Measurements from ENCODE around the gene NAXE.
"Not testable (repeated sequence)": the region's sequence is repeated elsewhere in the genome, so short reads cannot be mapped to it uniquely, and the experiment has no call there.

The NAXE gene

GRCh38 chr1:156602557-156602993, 11.0 kb downstream of the NAXE start:
- Histone ChIP-seq H3K27ac (replicated peaks; ENCODE audit: low read length) (no peak overlapping the region), H2BK12ac (ENCODE audit: low read length) (no peak overlapping the region), H3K18ac (ENCODE audit: low read length) (peak overlapping the region; percentile 79), H3K36me3 (replicated peaks in 1 of 2; ENCODE audit: control insufficient read depth in 2 of 2, insufficient read depth in 2 of 2, low read length in 2 of 2) (peaks cover 11 to 22% of the 10 kb centered on the region in 2 donors), H3K4ac (ENCODE audit: low read length) (no peak overlapping the region), H4K91ac (ENCODE audit: low read depth, low read length, poor library complexity) (no peak overlapping the region), H2BK120ac (ENCODE audit: low read depth, low read length) (no peak overlapping the region), H2AFZ (ENCODE audit: low read length) (peak overlapping the region; percentile 36), H3K4me2 (ENCODE audit: insufficient read depth, low read length, poor library complexity, severe bottlenecking) (no peak overlapping the region), H3K27me3 (ENCODE audit: control insufficient read depth in 3 of 3, insufficient read depth in 3 of 3, low read depth in 1 of 3, low read length in 3 of 3) (no peaks in the 10 kb centered on the region), H3K23ac (ENCODE audit: low read depth, low read length, poor library complexity) (no peak overlapping the region), H2AK5ac (ENCODE audit: low read depth, low read length) (no peak overlapping the region), H2BK15ac (ENCODE audit: low read length) (no peak overlapping the region), H3K9me3 (replicated peaks in 1 of 2; ENCODE audit: control insufficient read depth in 2 of 2, insufficient read depth in 1 of 2, low read depth in 1 of 2, low read length in 2 of 2) (no peaks in the 10 kb centered on the region), H3K4me1 (ENCODE audit: control insufficient read depth in 2 of 2, insufficient read depth in 1 of 2, low read depth in 1 of 2, low read length in 2 of 2) (peaks cover 2 to 5% of the 10 kb centered on the region in 2 donors), H3K9ac (ENCODE audit: low read depth, low read length, poor library complexity) (no peak overlapping the region), H4K8ac (ENCODE audit: low read depth, low read length) (no peak overlapping the region), H3K14ac (ENCODE audit: low read length) (no peak overlapping the region), H3K4me3 (ENCODE audit: low read length in 2 of 2) (no peak overlapping the region), H2BK5ac (ENCODE audit: low read length) (no peak overlapping the region), H3K79me1 (ENCODE audit: low read depth, low read length) (peaks cover 4% of the 10 kb centered on the region)
- no peak for DNase-seq (ENCODE audit: low spot score)
- WGBS, 2 donors (ENCODE audit: extremely low coverage in 2 of 2, insufficient read length in 2 of 2, insufficient replicate concordance in 1 of 2), result no CpG with 5 or more reads among the region's 10 CpGs

GRCh38 chr1:156607344-156607743, 15.8 kb downstream of the NAXE start:
- H2AFZ ChIP-seq (ENCODE audit: low read length); H3K27ac ChIP-seq (replicated peaks; ENCODE audit: low read length); H3K4me2 ChIP-seq (ENCODE audit: insufficient read depth, low read length, poor library complexity, severe bottlenecking); H3K9ac ChIP-seq (ENCODE audit: low read depth, low read length, poor library complexity); H3K4me1 ChIP-seq (ENCODE audit: control insufficient read depth in 2 of 2, insufficient read depth in 1 of 2, low read depth in 1 of 2, low read length in 2 of 2); H3K4me3 ChIP-seq (ENCODE audit: low read length in 2 of 2); H2BK15ac ChIP-seq (ENCODE audit: low read length); H3K18ac ChIP-seq (ENCODE audit: low read length); H2BK5ac ChIP-seq (ENCODE audit: low read length); H4K91ac ChIP-seq (ENCODE audit: low read depth, low read length, poor library complexity); H2BK120ac ChIP-seq (ENCODE audit: low read depth, low read length); H3K14ac ChIP-seq (ENCODE audit: low read length); H2BK12ac ChIP-seq (ENCODE audit: low read length); H3K4ac ChIP-seq (ENCODE audit: low read length); H4K8ac ChIP-seq (ENCODE audit: low read depth, low read length); H3K9me3 ChIP-seq (replicated peaks in 1 of 2; ENCODE audit: control insufficient read depth in 2 of 2, insufficient read depth in 1 of 2, low read depth in 1 of 2, low read length in 2 of 2); H2AK5ac ChIP-seq (ENCODE audit: low read depth, low read length); H3K36me3 ChIP-seq (replicated peaks in 1 of 2; ENCODE audit: control insufficient read depth in 2 of 2, insufficient read depth in 2 of 2, low read length in 2 of 2); H3K27me3 ChIP-seq (ENCODE audit: control insufficient read depth in 3 of 3, insufficient read depth in 3 of 3, low read depth in 1 of 3, low read length in 3 of 3); H3K23ac ChIP-seq (ENCODE audit: low read depth, low read length, poor library complexity); DNase-seq (ENCODE audit: low spot score); H3K79me1 ChIP-seq (ENCODE audit: low read depth, low read length): not testable (repeated sequence)
- WGBS, 2 donors (ENCODE audit: extremely low coverage in 2 of 2, insufficient read length in 2 of 2, insufficient replicate concordance in 1 of 2), result no CpG with 5 or more reads among the region's 4 CpGs

- Histone ChIP-seq H3K18ac (ENCODE audit: low read length) (no peak overlapping the region), H3K27ac (replicated peaks; ENCODE audit: low read length) (no peak overlapping the region), H3K36me3 (replicated peaks in 1 of 2; ENCODE audit: control insufficient read depth in 2 of 2, insufficient read depth in 2 of 2, low read length in 2 of 2) (no peaks in the 10 kb centered on the region), H2BK120ac (ENCODE audit: low read depth, low read length) (no peak overlapping the region), H3K27me3 (ENCODE audit: control insufficient read depth in 3 of 3, insufficient read depth in 3 of 3, low read depth in 1 of 3, low read length in 3 of 3) (peaks cover 0 to 5% (median 0%) of the 10 kb centered on the region in 3 experiments), H2BK5ac (ENCODE audit: low read length) (no peak overlapping the region), H2AFZ (ENCODE audit: low read length) (no peak overlapping the region), H2BK12ac (ENCODE audit: low read length) (no peak overlapping the region), H2BK15ac (ENCODE audit: low read length) (no peak overlapping the region), H3K4me2 (ENCODE audit: insufficient read depth, low read length, poor library complexity, severe bottlenecking) (no peak overlapping the region), H3K9ac (ENCODE audit: low read depth, low read length, poor library complexity) (no peak overlapping the region), H3K79me1 (ENCODE audit: low read depth, low read length) (no peaks in the 10 kb centered on the region), H3K4ac (ENCODE audit: low read length) (no peak overlapping the region), H3K14ac (ENCODE audit: low read length) (no peak overlapping the region), H3K9me3 (replicated peaks in 1 of 2; ENCODE audit: control insufficient read depth in 2 of 2, insufficient read depth in 1 of 2, low read depth in 1 of 2, low read length in 2 of 2) (no peaks in the 10 kb centered on the region), H3K4me1 (ENCODE audit: control insufficient read depth in 2 of 2, insufficient read depth in 1 of 2, low read depth in 1 of 2, low read length in 2 of 2) (no peaks in the 10 kb centered on the region), H4K8ac (ENCODE audit: low read depth, low read length) (no peak overlapping the region), H4K91ac (ENCODE audit: low read depth, low read length, poor library complexity) (no peak overlapping the region), H2AK5ac (ENCODE audit: low read depth, low read length) (no peak overlapping the region), H3K23ac (ENCODE audit: low read depth, low read length, poor library complexity) (no peak overlapping the region), H3K4me3 (ENCODE audit: low read length in 2 of 2) (no peak overlapping the region)
- DNase-seq (ENCODE audit: low spot score), result no peak
- WGBS, 2 donors (ENCODE audit: extremely low coverage in 2 of 2, insufficient read length in 2 of 2, insufficient replicate concordance in 1 of 2), result no CpG with 5 or more reads among the region's 7 CpGs
These were observed 16.6 kb downstream of the NAXE start for GRCh38 chr1:156608036-156608674.

- peaks cover 0 to 8% (median 0%) of the 10 kb centered on the region in 3 experiments for H3K27me3 ChIP-seq (ENCODE audit: control insufficient read depth in 3 of 3, insufficient read depth in 3 of 3, low read depth in 1 of 3, low read length in 3 of 3)
- no peak overlapping the region for H2AFZ ChIP-seq (ENCODE audit: low read length)
- no peak overlapping the region for H3K27ac ChIP-seq (replicated peaks; ENCODE audit: low read length)
- no peak overlapping the region for H2BK120ac ChIP-seq (ENCODE audit: low read depth, low read length)
- H4K91ac ChIP-seq (ENCODE audit: low read depth, low read length, poor library complexity), result no peak overlapping the region
- no peak overlapping the region for H3K18ac ChIP-seq (ENCODE audit: low read length)
- no peak overlapping the region for H2AK5ac ChIP-seq (ENCODE audit: low read depth, low read length)
- H3K9me3 ChIP-seq (replicated peaks in 1 of 2; ENCODE audit: control insufficient read depth in 2 of 2, insufficient read depth in 1 of 2, low read depth in 1 of 2, low read length in 2 of 2), result no peaks in the 10 kb centered on the region
- H3K4me3 ChIP-seq (ENCODE audit: low read length in 2 of 2), result no peak overlapping the region
- H4K8ac ChIP-seq (ENCODE audit: low read depth, low read length), result no peak overlapping the region
- no peaks in the 10 kb centered on the region for H3K4me1 ChIP-seq (ENCODE audit: control insufficient read depth in 2 of 2, insufficient read depth in 1 of 2, low read depth in 1 of 2, low read length in 2 of 2)
- no peak overlapping the region for H3K14ac ChIP-seq (ENCODE audit: low read length)
- H3K36me3 ChIP-seq (replicated peaks in 1 of 2; ENCODE audit: control insufficient read depth in 2 of 2, insufficient read depth in 2 of 2, low read length in 2 of 2), result no peaks in the 10 kb centered on the region
- H3K9ac ChIP-seq (ENCODE audit: low read depth, low read length, poor library complexity), result no peak overlapping the region
- no peak overlapping the region for H3K4me2 ChIP-seq (ENCODE audit: insufficient read depth, low read length, poor library complexity, severe bottlenecking)
- H2BK15ac ChIP-seq (ENCODE audit: low read length), result no peak overlapping the region
- H3K4ac ChIP-seq (ENCODE audit: low read length), result no peak overlapping the region
- no peak overlapping the region for H3K23ac ChIP-seq (ENCODE audit: low read depth, low read length, poor library complexity)
- H2BK12ac ChIP-seq (ENCODE audit: low read length), result no peak overlapping the region
- DNase-seq (ENCODE audit: low spot score), result no peak
- H3K79me1 ChIP-seq (ENCODE audit: low read depth, low read length), result no peaks in the 10 kb centered on the region
- WGBS, 2 donors (ENCODE audit: extremely low coverage in 2 of 2, insufficient read length in 2 of 2, insufficient replicate concordance in 1 of 2), result no CpG with 5 or more reads among the region's 6 CpGs
- no peak overlapping the region for H2BK5ac ChIP-seq (ENCODE audit: low read length)
These were observed 17.4 kb downstream of the NAXE start for GRCh38 chr1:156608981-156609380.

Measured in neuronal stem cell (in vitro differentiated cells).